RWPE2 (cell line): ENCODE data around the gene TM4SF5.

Experiments
- ATAC-seq: fragments of 200-7000 bp; cut with Tn5 transposase; 3 replicates; pipeline ENCODE4 v1.9.1; 2021; ENCODE audit warnings: low read depth
- DNase-seq: peaks from one replicate; pipeline ENCODE4 v3.0.0-alpha.2; 2020; ENCODE audit warnings: low spot score
- H3K27ac ChIP-seq: fragments of 450-650 bp; 2 replicates; pipeline ENCODE4 v1.5.1; 2017; ENCODE audit warnings: mild to moderate bottlenecking; ENCODE audit not compliant: poor library complexity, severe bottlenecking
- H3K27me3 ChIP-seq: fragments of 250-450 bp; sonication (Bioruptor Pico); 2 replicates; pipeline ENCODE4 v1.5.1; 2021; ENCODE audit warnings: mild to moderate bottlenecking, moderate library complexity; ENCODE audit not compliant: insufficient read depth, poor library complexity, severe bottlenecking
- H3K36me3 ChIP-seq: fragments of 250-450 bp; sonication (Bioruptor Pico); 2 replicates; pipeline ENCODE4 v1.5.1; 2020; ENCODE audit warnings: low read depth, mild to moderate bottlenecking, moderate library complexity
- H3K4me1 ChIP-seq: fragments of 250-450 bp; sonication (Bioruptor Pico); 2 replicates; pipeline ENCODE4 v1.5.1; 2021; ENCODE audit warnings: mild to moderate bottlenecking, moderate library complexity; ENCODE audit not compliant: insufficient read depth, poor library complexity, severe bottlenecking
- H3K4me3 ChIP-seq: fragments of 250-450 bp; sonication (Bioruptor Pico); 2 replicates; pipeline ENCODE4 v1.5.1; 2021; ENCODE audit warnings: mild to moderate bottlenecking, moderate library complexity; ENCODE audit not compliant: severe bottlenecking
- H3K9me3 ChIP-seq: fragments of 250-450 bp; sonication (Bioruptor Pico); 2 replicates; pipeline ENCODE4 v1.5.1; 2021; ENCODE audit warnings: mild to moderate bottlenecking, moderate library complexity; ENCODE audit not compliant: severe bottlenecking
- CTCF ChIP-seq: fragments of 450-650 bp; IDR thresholded peaks from one replicate; pipeline ENCODE4 v1.5.1; 2017; ENCODE audit warnings: mild to moderate bottlenecking, moderate library complexity; ENCODE audit not compliant: poor library complexity, severe bottlenecking

Gene TM4SF5

GRCh38 chr17:4811471-4811870, 39.8 kb downstream of the TM4SF5 start:
- no peak for DNase-seq
- Histone ChIP-seq H3K4me3 (no peak overlapping the region), H3K4me1 (no peaks in the 10 kb centered on the region), H3K27ac (no peak overlapping the region), H3K9me3 (no peaks in the 10 kb centered on the region), H3K27me3 (no peaks in the 10 kb centered on the region), H3K36me3 (peaks cover 41% of the 10 kb centered on the region)
- no peak for TF ChIP-seq CTCF
- no peak for ATAC-seq

GRCh38 chr17:4812690-4813089, 41.0 kb downstream of the TM4SF5 start:
- H3K27ac ChIP-seq, result no peak overlapping the region
- no peaks in the 10 kb centered on the region for H3K27me3 ChIP-seq
- no peaks in the 10 kb centered on the region for H3K4me1 ChIP-seq
- TF ChIP-seq CTCF, result no peak
- DNase-seq, result no peak
- no peak for ATAC-seq
- no peaks in the 10 kb centered on the region for H3K9me3 ChIP-seq
- H3K36me3 ChIP-seq, result peaks cover 46% of the 10 kb centered on the region
- no peak overlapping the region for H3K4me3 ChIP-seq

- TF ChIP-seq CTCF, result no peak
- H3K36me3 ChIP-seq, result peaks cover 37% of the 10 kb centered on the region
- no peak overlapping the region for H3K27ac ChIP-seq
- no peak for DNase-seq
- H3K9me3 ChIP-seq, result no peaks in the 10 kb centered on the region
- H3K4me3 ChIP-seq, result no peak overlapping the region
- ATAC-seq, result no peak
- no peaks in the 10 kb centered on the region for H3K4me1 ChIP-seq
- no peaks in the 10 kb centered on the region for H3K27me3 ChIP-seq
These were observed 43.5 kb downstream of the TM4SF5 start for GRCh38 chr17:4815043-4815675.

GRCh38 chr17:4816826-4817225, 45.1 kb downstream of the TM4SF5 start:
- no peak for ATAC-seq

More at GRCh38 chr17:4816826-4817225, 45.1 kb downstream of the TM4SF5 start:
- peaks cover 28% of the 10 kb centered on the region for H3K36me3 ChIP-seq
- no peak overlapping the region for H3K4me3 ChIP-seq
- DNase-seq, result no peak
- H3K4me1 ChIP-seq, result no peaks in the 10 kb centered on the region
- no peak for TF ChIP-seq CTCF
- H3K27me3 ChIP-seq, result no peaks in the 10 kb centered on the region
- H3K9me3 ChIP-seq, result no peaks in the 10 kb centered on the region
- no peak overlapping the region for H3K27ac ChIP-seq
